ENCODE measurements around the gene ST6GALNAC3. TPM values are rescaled to one million over a fixed set of nuclear protein-coding genes. Genes with fewer than 3 reads are reported as not detected.
A peak's percentile ranks its signal among the peaks of the same experiment; 100 is the strongest.

ST6GALNAC3 gene
- total RNA-seq, 1 experiment from 2014 or later: 2.2 TPM

- TF ChIP-seq ZBTB33 (IDR thresholded peaks at IDR 0.05; ENCODE audit: extremely low read depth, insufficient replicate concordance, low read length): no peak
- no peak for TF ChIP-seq MAX (IDR thresholded peaks at IDR 0.05)
- TF ChIP-seq JUND (IDR thresholded peaks at IDR 0.05): no peak
- no peak for TF ChIP-seq TCF7L2 (IDR thresholded peaks at IDR 0.05; ENCODE audit: borderline replicate concordance, extremely low read depth, insufficient read depth, insufficient read length)
- no peak for TF ChIP-seq SP1 (IDR thresholded peaks at IDR 0.05; ENCODE audit: low read depth)
- no peak for TF ChIP-seq ELF1 (IDR thresholded peaks at IDR 0.05; ENCODE audit: borderline replicate concordance, low read depth)
Measured at GRCh38 chr1:76066394-76066793, 8.2 kb upstream of the ST6GALNAC3 start (continued).

GRCh38 chr1:76068542-76068941, 6.0 kb upstream of the ST6GALNAC3 start:
- no peaks in the 10 kb centered on the region for H4K20me1 ChIP-seq (ENCODE audit: insufficient read depth)
- no peaks in the 10 kb centered on the region for H3K27me3 ChIP-seq (ENCODE audit: insufficient read depth, low read length)
- H3K79me2 ChIP-seq (ENCODE audit: insufficient read depth, low read length): no peaks in the 10 kb centered on the region
- no peaks in the 10 kb centered on the region; the same call in 1 of the 2 replicates for H3K9me2 ChIP-seq (ENCODE audit: insufficient read depth)
- H2AFZ ChIP-seq (ENCODE audit: low read depth, low read length, poor library complexity, severe bottlenecking): peak overlapping the region; percentile 51
- ChIA-PET POLR2A (no interaction called here), CTCF (no interaction called here), RAD21 (ENCODE audit: low non-redundant PET in 1 of 2, low total read pairs in 2 of 2, uncharacterized antibody in 2 of 2, unreplicated experiment in 2 of 2) (no interaction called here)
- H3K36me3 ChIP-seq (ENCODE audit: control insufficient read depth in 1 of 2, insufficient read depth in 2 of 2, low read length in 2 of 2): no peaks in the 10 kb centered on the region
- H3K4me2 ChIP-seq (ENCODE audit: low read length): peak overlapping the region; percentile 45
- intact Hi-C loops (cut with micrococcal nuclease): no loop called here
- no peak overlapping the region for H3K27ac ChIP-seq (ENCODE audit: low read depth, low read length)
- H3K9ac ChIP-seq (ENCODE audit: low read length): no peak overlapping the region
- H3K9me3 ChIP-seq (ENCODE audit: control insufficient read depth in 1 of 2, insufficient read depth in 1 of 2, low read depth in 1 of 2, low read length in 2 of 2): no peaks in the 10 kb centered on the region
- ATAC-seq: peak; percentile 61
- BruUV-seq (replicated peaks): no TSS peak
- H3K4me1 ChIP-seq (ENCODE audit: control insufficient read depth in 1 of 2, insufficient read depth in 2 of 2, low read length in 2 of 2): peaks cover 8 to 15% of the 10 kb centered on the region in 2 experiments
- no peak for DNase-seq (ENCODE audit: low read depth, low spot score)
- no peak overlapping the region for H3K4me3 ChIP-seq (replicated peaks in 1 of 2; ENCODE audit: low read depth in 1 of 2, low read length in 2 of 2)
- peak; percentile 52; the same call in 1 of the 2 replicates for TF ChIP-seq FOSL1 (IDR thresholded peaks at IDR 0.05; ENCODE audit: low read depth)
- no peak for TF ChIP-seq EZH2phosphoT487 (IDR thresholded peaks at IDR 0.05; ENCODE audit: borderline replicate concordance)
- no peak for TF ChIP-seq EGR1 (IDR thresholded peaks at IDR 0.05; ENCODE audit: low read depth)
- TF ChIP-seq SP1 (IDR thresholded peaks at IDR 0.05; ENCODE audit: low read depth): no peak
- 0 out of 2 replicates have a peak, but pooled peaks have one; percentile 8 for TF ChIP-seq CEBPB (IDR thresholded peaks at IDR 0.05; ENCODE audit: low read depth)
- TF ChIP-seq CTCF (IDR thresholded peaks at IDR 0.05 in 2 of 3, conservative IDR thresholded peaks at IDR 0.05 in 1 of 3; ENCODE audit: borderline replicate concordance in 1 of 3, insufficient read depth in 1 of 3, low read depth in 2 of 3, low read length in 2 of 3): no peak
- TF ChIP-seq REST (IDR thresholded peaks at IDR 0.05; ENCODE audit: low read depth): no peak
- TF ChIP-seq ZBTB33 (IDR thresholded peaks at IDR 0.05; ENCODE audit: extremely low read depth, insufficient replicate concordance, low read length): no peak
- no peak for TF ChIP-seq ATF3 (IDR thresholded peaks at IDR 0.05)
- no peak for TF ChIP-seq ZFX (IDR thresholded peaks at IDR 0.05)
- no peak for TF ChIP-seq POLR2AphosphoS5 (IDR thresholded peaks at IDR 0.05; ENCODE audit: low read depth, low read length)

Measured in HCT116 (cell line).